Caco-2 (cell line): ENCODE data around the gene PNMT. TPM values are rescaled to one million over a fixed set of nuclear protein-coding genes. Genes with fewer than 3 reads are reported as not detected.
A peak's percentile ranks its signal among the peaks of the same experiment; 100 is the strongest.

Experiments
- BruUV-seq: library from RNA; stranded (reverse); fragments of 400-500 nt; replicated peaks from 2 replicates; lab custom pipeline; 2021; lab: Mats Ljungman, UMichigan
- CTCF ChIA-PET: fragments of 300-600 bp; sonication (Branson Sonifier 250); formaldehyde crosslinking; loops from one replicate; lab custom pipeline; 2022; ENCODE audit warnings: antibody characterized with exemption; lab: Charles Lee
- POLR2A ChIA-PET: fragments of 300-600 bp; sonication (Branson Sonifier 250); formaldehyde crosslinking; loops from one replicate; lab custom pipeline; 2022; ENCODE audit warnings: antibody characterized with exemption; lab: Charles Lee
- DNase-seq, 2 experiments: peaks; one replicate each; pipeline versions ENCODE4 v3.0.0 to v3.0.0-alpha.2; 2020 to 2022
- H3K27me3 ChIP-seq: replicated peaks from 2 replicates; pipeline ENCODE4 v1.6.0; 2011; ENCODE audit warnings: low read length; ENCODE audit not compliant: control insufficient read depth, insufficient read depth
- H3K36me3 ChIP-seq: 2 replicates; pipeline ENCODE4 v1.5.1; 2011; ENCODE audit warnings: low read length; ENCODE audit not compliant: control insufficient read depth, insufficient read depth
- H3K4me1 ChIP-seq: fragments of 250-450 bp; sonication (Bioruptor Pico); 2 replicates; pipeline ENCODE4 v1.5.1; 2020; ENCODE audit warnings: mild to moderate bottlenecking
- H3K4me3 ChIP-seq: 2 replicates; pipeline ENCODE4 v1.5.1; 2011; ENCODE audit warnings: low read depth, mild to moderate bottlenecking, control low read depth, low read length
- H3K9me3 ChIP-seq: fragments of 250-450 bp; sonication (Bioruptor Pico); 2 replicates; pipeline ENCODE4 v1.5.1; 2020; ENCODE audit warnings: mild to moderate bottlenecking, moderate library complexity
- H3K27ac Mint-ChIP-seq: one replicate; pipeline ENCODE4 v1.8.0; 2022; ENCODE audit warnings: mixed read lengths; ENCODE audit not compliant: unreplicated experiment
- H3K27me3 Mint-ChIP-seq: one replicate; pipeline ENCODE4 v1.8.0; 2022; ENCODE audit warnings: mixed read lengths; ENCODE audit not compliant: insufficient read depth, unreplicated experiment
- H3K36me3 Mint-ChIP-seq: one replicate; pipeline ENCODE4 v1.8.0; 2022; ENCODE audit warnings: mild to moderate bottlenecking, mixed read lengths; ENCODE audit not compliant: insufficient read depth, unreplicated experiment
- H3K4me1 Mint-ChIP-seq: one replicate; pipeline ENCODE4 v1.8.0; 2022; ENCODE audit warnings: low read depth, mixed read lengths; ENCODE audit not compliant: unreplicated experiment
- H3K4me3 Mint-ChIP-seq: one replicate; pipeline ENCODE4 v1.8.0; 2022; ENCODE audit warnings: mild to moderate bottlenecking, moderate library complexity, mixed read lengths; ENCODE audit not compliant: unreplicated experiment
- H3K9me3 Mint-ChIP-seq: one replicate; pipeline ENCODE4 v1.8.0; 2022; ENCODE audit warnings: mixed read lengths; ENCODE audit not compliant: unreplicated experiment
- CTCF ChIP-seq, 2 experiments: fragments of 200-600 bp in 1 of 2; IDR thresholded peaks; 1 replicate in 1 of 2; 2 replicates in 1 of 2; pipeline versions ENCODE4 v1.5.1 to v1.8.0; 2011 to 2022; ENCODE audit warnings: antibody characterized with exemption in 1 of 2, control low read depth in 1 of 2, inconsistent platforms in 1 of 2, low read depth in 1 of 2, low read length in 1 of 2, mild to moderate bottlenecking in 1 of 2, moderate library complexity in 1 of 2; ENCODE audit not compliant: insufficient read depth in 1 of 2, severe bottlenecking in 1 of 2, unreplicated experiment in 1 of 2
- intact Hi-C: fragments of 100-400 bp; cut with micrococcal nuclease; formaldehyde crosslinking; loops from one replicate; pipeline ENCODE4 v1.10.0; 2022; ENCODE audit not compliant: unreplicated experiment
- total RNA-seq: library from RNA; stranded (reverse); gene quantifications from 2 replicates; pipeline ENCODE4 v1.2.3, GENCODE V29; 2022

The PNMT gene
- total RNA-seq, 1 experiment from 2014 or later, result not detected

GRCh38 chr17:39694593-39694992 lies 26.3 kb downstream of the PNMT start:
- H3K27me3 ChIP-seq, result no peaks in the 10 kb centered on the region
- Mint-ChIP-seq H3K36me3 (peaks cover 11% of the 10 kb centered on the region), H3K27me3 (no peaks in the 10 kb centered on the region), H3K4me3 (peak overlapping the region; percentile 37), H3K9me3 (no peaks in the 10 kb centered on the region), H3K27ac (peak overlapping the region; percentile 75), H3K4me1 (peaks cover 32% of the 10 kb centered on the region)
- intact Hi-C loops, result no loop called here
- ChIA-PET CTCF (interaction anchor here (0.6 to 2.2 kb wide), 7 partner anchors 23 to 258 kb away, joined by 3 to 15 read pairs (median 5); partner anchors contain the start of gene MIEN1), POLR2A (interaction anchor here (1.1 to 2.0 kb wide), 2 partner anchors 36 to 45 kb away, joined by 9 to 11 read pairs; partner anchors contain the start of gene MIEN1)
- DNase-seq, result no peak
- H3K4me1 ChIP-seq, result peaks cover 38% of the 10 kb centered on the region
- no peak overlapping the region for H3K4me3 ChIP-seq
- no peaks in the 10 kb centered on the region for H3K36me3 ChIP-seq
- BruUV-seq, result no TSS peak
- no peaks in the 10 kb centered on the region for H3K9me3 ChIP-seq
- TF ChIP-seq CTCF (IDR thresholded peaks at IDR 0.05; ENCODE audit: insufficient read depth in 1 of 2, low read depth in 1 of 2, low read length in 1 of 2, severe bottlenecking in 1 of 2, unreplicated experiment in 1 of 2), result no peak

- no peaks in the 10 kb centered on the region for H3K27me3 ChIP-seq
- Mint-ChIP-seq H3K4me1 (peaks cover 35% of the 10 kb centered on the region), H3K27me3 (no peaks in the 10 kb centered on the region), H3K36me3 (peaks cover 11% of the 10 kb centered on the region), H3K27ac (peak overlapping the region; percentile 75), H3K9me3 (no peaks in the 10 kb centered on the region), H3K4me3 (peak overlapping the region; percentile 37)
- H3K36me3 ChIP-seq, result no peaks in the 10 kb centered on the region
- no peak overlapping the region for H3K4me3 ChIP-seq
- no peaks in the 10 kb centered on the region for H3K9me3 ChIP-seq
- ChIA-PET CTCF (interaction anchor here (0.6 to 2.2 kb wide), 8 partner anchors 10 to 258 kb away, joined by 3 to 15 read pairs (median 4); partner anchors contain the start of gene MIEN1), POLR2A (interaction anchor here (0.6 to 2.0 kb wide), 3 partner anchors 35 to 221 kb away, joined by 4 to 11 read pairs (median 9); partner anchors contain the start of gene MIEN1)
- no TSS peak for BruUV-seq
- peak; percentile 61 to 79 for DNase-seq
- no peak for TF ChIP-seq CTCF (IDR thresholded peaks at IDR 0.05; ENCODE audit: insufficient read depth in 1 of 2, low read depth in 1 of 2, low read length in 1 of 2, severe bottlenecking in 1 of 2, unreplicated experiment in 1 of 2)
- intact Hi-C loops, result loop anchor here (1.0 kb wide), 2 partner anchors 8 to 20 kb away; no protein-coding TSS in a partner anchor
- H3K4me1 ChIP-seq, result peaks cover 40% of the 10 kb centered on the region
Observed at GRCh38 chr17:39695089-39695474, 26.8 kb downstream of the PNMT start.

- H3K27me3 ChIP-seq, result no peaks in the 10 kb centered on the region
- no peak for DNase-seq
- H3K9me3 Mint-ChIP-seq, result no peaks in the 10 kb centered on the region
- H3K27ac Mint-ChIP-seq, result no peak overlapping the region
- no peaks in the 10 kb centered on the region for H3K9me3 ChIP-seq
- intact Hi-C loops, result no loop called here
- POLR2A ChIA-PET, result no interaction called here
- H3K36me3 ChIP-seq, result no peaks in the 10 kb centered on the region
- H3K4me3 Mint-ChIP-seq, result no peak overlapping the region
- H3K4me1 ChIP-seq, result peaks cover 48% of the 10 kb centered on the region
- no peaks in the 10 kb centered on the region for H3K27me3 Mint-ChIP-seq
- no TSS peak for BruUV-seq
- no peak for TF ChIP-seq CTCF (IDR thresholded peaks at IDR 0.05; ENCODE audit: insufficient read depth in 1 of 2, low read depth in 1 of 2, low read length in 1 of 2, severe bottlenecking in 1 of 2, unreplicated experiment in 1 of 2)
- CTCF ChIA-PET, result interaction anchor here (2.2 kb wide), 1 partner anchor 25 kb away, joined by 15 read pairs; no protein-coding TSS in a partner anchor
- peaks cover 43% of the 10 kb centered on the region for H3K4me1 Mint-ChIP-seq
- H3K36me3 Mint-ChIP-seq, result peaks cover 11% of the 10 kb centered on the region
- H3K4me3 ChIP-seq, result no peak overlapping the region
Observed at GRCh38 chr17:39696731-39697130, 28.5 kb downstream of the PNMT start.
